DND-41 (cell line): ENCODE data around the gene NAMPT.

Experiments used
- CTCF ChIP-seq: IDR thresholded peaks from 2 replicates; pipeline ENCODE4 v1.5.1; 2012; ENCODE audit warnings: borderline replicate concordance, low read length, moderate library complexity, mild to moderate bottlenecking; ENCODE audit not compliant: poor library complexity, severe bottlenecking; ENCODE audit errors: extremely low read depth
- EZH2 ChIP-seq: IDR thresholded peaks from 3 replicates; pipeline ENCODE4 v1.6.1; 2012; ENCODE audit warnings: borderline replicate concordance, low read depth, mild to moderate bottlenecking, moderate library complexity, low read length, inconsistent platforms; ENCODE audit not compliant: severe bottlenecking

- TF ChIP-seq EZH2: no peak
- TF ChIP-seq CTCF: no peak
These were observed 20.9 kb upstream of the NAMPT start for GRCh38 chr7:106305732-106306131.
